C1 segment of cervical spinal cord (tissue), 14 donors: Measurements from ENCODE around the gene POTEG.
"Not testable (repeated sequence)": the region's sequence is repeated elsewhere in the genome, so short reads cannot be mapped to it uniquely, and the experiment has no call there.

ENCODE experiments used
- DNase-seq, 14 donors: peaks; one replicate each; lab custom pipeline; 2025; lab: John Stamatoyannopoulos, UW

Gene POTEG

DNA sequence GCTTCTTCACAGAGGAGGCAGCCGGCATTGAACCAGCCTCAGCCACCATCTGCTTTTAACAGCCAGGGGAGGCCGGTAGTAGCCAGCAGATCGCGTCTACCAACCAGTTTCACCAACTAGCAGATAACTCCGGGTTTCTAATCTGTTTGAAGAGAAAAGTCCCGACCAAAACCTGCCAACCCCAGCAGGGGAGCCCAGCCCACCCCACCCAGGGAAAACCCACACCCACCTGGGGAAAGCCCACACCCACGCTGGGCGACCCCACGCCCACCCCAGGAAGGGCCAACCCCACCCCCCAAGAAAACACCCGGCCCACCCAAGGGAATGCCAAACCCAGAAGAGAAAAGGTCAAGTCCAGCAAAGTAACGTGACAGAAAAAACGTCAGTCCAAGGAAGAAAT, at the start of gene POTEG:
Gene POTEG, minus strand, starts transcription at position 101 of the 400 bp plus-strand sequence. Its CDS starts 52 bp downstream, at position 49.
- DNase-seq, result not testable (repeated sequence)

DNA sequence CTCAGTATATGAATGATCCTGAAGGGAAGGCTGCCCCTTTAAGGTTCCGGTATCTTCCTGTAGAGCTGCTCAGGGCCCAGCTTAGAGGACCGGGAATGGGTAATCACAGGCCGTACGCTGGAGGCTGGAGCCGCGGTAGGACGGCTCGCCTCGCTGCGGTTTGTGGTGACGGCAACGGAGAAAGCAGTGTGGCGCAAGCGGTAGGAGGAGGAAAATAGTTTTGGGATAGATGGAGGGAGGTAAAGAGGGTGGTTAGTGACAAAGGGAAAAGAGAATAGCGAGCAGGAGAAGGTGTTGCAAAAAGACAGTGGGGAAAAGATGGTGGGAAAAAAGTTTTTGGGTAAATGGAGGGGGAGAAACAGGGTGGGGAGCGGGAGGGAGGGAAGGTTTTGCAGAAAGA, 48.0 kb upstream of the POTEG start:
- DNase-seq, result not testable (repeated sequence)

DNA sequence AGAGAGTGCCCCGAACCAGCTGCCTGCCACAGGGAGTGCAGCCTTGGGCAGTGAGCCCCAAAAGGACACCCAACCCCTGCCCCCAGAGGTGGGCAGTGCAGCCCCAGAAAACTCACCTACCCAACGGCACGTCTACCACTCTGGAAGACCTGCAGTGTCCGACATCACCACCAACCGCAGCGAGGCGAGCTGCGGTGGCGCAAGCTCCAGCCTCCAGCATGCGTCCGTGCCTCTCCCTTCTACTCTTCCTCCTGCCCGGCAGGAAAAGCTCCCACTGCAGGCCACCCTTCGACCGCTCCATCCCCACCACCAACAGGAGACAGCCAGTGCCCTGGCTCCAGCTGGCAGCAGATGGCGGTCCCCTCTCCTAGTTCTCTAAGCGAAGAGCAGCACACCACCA, 47.3 kb upstream of the POTEG start:
- not testable (repeated sequence) for DNase-seq

DNA sequence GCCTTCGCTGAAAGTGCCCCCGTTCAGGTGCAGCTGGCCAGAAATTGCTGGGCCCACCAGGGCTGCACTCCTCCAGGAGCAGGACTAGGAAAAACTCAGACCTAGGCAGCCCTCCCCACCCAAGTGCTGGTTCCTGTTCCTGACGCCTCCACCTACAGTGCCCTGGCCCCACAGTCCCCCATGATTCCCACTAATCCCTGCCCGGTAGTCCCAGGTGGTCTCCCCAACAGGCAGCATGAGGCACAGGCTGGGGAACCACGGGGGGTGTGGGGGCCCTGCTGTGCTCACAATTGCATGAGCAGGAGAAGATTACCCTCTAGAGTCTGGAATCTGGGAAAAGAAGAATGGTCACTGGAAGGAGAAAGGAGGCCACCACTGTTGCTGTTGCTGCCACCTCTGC, 46.4 kb upstream of the POTEG start:
- DNase-seq, result not testable (repeated sequence)

DNA sequence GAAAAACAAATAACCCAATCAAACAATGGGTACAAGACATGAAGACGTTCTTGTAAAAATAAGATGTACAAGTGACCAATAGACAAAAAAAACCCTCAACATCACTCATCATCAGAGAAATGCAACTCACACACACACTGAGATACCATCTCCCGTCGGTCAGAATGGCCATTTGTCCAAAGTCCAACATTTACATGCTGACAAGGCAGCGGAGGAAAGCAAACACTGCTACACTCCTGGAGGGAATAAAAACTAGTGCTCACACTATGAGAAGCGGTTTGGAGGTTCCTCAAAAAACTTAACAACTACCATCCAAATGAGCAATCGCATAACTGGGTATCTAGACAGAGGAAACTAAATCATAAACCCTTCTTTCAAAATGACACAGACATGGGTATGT, 11.6 kb upstream of the POTEG start:
- DNase-seq, result not testable (repeated sequence)

DNA sequence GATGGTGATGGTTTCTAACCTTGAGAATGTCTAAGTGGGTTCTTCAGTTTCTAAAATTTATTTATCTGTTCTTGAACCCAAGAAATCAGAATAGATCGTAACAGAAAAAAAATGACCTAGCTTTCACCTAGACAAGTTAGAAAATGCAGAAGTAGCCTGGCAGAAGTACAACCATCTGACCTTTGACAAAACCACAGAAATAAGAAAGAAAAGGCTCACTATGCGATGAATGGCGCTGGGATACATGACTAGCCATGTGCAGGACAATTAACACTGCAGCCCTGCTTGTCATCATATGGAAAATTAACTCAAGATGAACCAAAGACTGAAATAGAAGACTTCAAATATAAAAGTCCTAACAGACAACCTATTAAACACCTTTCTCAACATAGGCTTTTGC, 5.7 kb upstream of the POTEG start:
- not testable (repeated sequence) for DNase-seq

DNA sequence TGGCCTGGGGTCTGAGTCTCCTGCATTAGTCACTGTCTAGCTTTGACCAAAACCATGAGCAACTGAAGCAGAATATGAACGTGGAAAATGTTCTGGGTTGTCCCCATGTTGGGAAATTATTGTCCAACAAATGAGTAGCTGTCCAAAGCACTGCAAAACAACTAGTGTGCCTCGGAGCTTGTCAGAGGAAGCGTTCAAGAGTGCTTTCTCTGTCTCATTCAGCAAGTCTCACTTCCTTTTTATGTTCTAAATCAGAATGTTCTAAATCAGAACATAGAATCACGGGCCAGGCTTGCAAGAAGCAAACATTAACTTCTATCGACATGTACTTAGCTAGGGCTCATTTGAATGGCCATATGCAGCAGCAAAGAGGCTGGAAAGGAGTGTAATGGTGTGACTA, 5.1 kb upstream of the POTEG start:
- not testable (repeated sequence) for DNase-seq

DNA sequence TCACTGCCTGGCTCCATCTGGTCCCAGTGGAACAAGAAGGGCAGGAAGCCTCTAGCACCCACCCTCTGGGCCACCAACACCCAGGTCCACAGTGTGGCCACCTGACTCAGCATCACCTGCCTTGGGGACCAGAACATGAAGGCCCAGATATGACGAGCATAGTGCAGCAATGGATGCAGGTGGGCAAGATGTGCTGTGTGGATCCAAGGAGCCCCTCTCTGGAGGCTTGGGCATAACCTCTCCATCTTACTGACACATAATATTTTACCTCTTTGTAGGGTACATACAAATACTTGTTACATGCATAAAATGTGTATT, 2.9 kb upstream of the POTEG start:
- not testable (repeated sequence) for DNase-seq

DNA sequence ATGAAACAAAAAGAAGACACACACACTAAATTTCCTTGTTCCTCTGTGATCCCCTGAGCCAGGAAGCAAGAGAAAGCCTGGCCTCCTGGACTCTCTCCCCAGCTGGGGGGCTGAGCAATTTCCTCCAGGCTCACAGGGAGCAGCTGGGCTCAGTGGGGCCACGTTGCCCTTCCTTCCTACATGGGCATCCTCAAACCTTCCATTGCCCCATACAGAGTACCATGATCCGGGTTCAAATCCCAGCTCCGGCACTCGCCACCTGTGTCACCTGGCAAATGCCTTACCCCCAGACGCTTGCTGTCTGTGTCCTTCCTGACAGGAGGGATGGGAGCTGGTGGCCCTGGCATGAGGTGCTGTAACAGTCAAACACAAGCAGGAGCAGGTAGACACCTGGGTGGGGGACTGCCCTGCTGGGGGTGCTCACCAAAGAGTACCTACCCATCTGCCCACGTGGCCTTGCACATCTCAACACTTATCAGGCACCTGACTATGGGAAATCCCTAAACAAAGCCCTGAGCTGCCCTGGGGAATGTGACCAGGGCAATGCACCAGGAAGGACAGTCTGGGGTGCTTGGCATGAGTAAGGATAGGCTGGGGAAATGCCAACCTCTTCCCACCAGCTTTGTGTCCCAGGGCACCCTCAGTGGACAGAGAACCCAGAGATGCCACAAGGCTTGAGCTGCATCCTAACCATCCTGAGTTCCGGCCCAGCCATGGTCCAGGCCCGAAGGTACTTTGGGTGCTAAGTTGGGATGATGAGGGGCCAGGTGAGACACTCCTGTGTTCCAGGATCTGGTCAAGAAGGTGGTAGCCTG, 2.4 kb upstream of the POTEG start:
- DNase-seq, result not testable (repeated sequence)

DNA sequence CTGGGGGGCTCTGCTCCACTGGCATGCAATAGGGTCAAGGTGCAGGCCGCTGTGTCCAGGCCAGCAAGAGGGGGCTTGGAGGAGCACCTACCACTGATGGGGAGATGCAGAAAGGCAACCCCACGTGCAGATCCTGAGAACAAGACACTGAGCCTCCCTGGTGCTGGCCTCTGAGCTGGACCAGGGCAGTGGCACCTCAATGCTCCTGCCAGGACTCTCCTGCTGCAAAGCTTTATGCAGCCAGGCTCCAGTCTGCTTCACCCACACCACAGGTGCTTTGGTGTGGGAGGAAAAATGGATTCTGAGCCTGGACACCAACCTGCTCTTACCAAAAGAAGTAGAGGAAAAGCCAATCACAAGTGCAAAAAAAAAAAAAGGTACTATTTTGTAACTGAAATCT, 1.7 kb upstream of the POTEG start:
- DNase-seq, result not testable (repeated sequence)

DNA sequence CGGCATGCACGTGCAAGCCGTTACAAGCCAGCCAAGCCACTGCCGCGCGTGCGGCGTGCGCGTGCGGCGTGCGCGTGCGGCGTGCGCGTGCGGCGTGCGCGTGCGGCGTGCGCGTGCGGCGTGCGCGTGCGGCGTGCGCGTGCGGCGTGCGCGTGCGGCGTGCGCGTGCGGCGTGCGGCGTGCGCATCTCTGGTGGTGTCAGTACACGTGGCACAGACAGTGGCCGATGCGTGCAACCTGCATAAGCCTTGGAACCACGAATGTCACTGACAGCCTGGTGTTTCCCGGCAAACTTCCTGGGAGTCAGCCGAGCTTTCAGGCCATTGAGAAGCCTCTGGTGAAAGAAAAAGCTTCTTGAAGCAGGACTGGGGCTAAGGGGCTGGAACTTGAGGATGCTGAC, 750 bp upstream of the POTEG start:
- not testable (repeated sequence) for DNase-seq

DNA sequence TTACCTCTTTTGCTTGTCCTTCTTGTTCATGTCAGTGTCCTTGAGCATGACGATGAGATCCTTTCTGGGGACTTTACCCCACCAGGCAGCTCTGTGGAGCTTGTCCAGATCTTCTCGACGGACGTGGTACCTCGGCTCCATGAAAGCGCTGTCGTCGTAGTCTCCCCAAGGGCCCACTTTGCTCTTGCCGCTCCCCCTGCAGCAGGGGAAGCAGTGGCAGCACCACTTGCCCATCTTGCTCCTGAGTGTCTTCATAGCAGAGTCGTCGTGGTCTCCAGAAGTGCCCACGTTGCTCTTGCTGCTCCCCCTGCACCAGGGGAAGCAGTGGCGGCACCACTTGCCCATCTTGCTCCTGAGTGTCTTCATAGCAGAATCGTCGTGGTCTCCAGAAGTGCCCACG, 376 bp downstream of the POTEG start:
- not testable (repeated sequence) for DNase-seq

DNA sequence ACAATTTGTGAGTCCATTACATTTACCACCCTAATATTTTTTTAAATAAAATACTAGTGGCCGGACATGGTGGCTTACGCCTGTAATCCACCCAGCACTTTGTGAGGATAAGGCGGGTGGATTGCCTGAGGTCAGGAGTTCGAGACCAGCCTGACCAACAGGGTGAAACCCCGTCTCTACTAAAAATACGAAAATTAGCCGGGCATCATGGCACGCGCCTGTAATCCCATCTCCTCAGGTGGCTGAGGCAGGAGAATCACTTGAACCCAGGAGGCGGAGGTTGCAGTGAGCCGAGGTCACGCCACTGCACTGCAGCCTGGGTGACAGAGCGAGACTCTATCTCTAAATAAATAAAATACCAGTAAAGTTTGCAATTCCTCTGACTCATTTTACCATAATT, 25.6 kb downstream of the POTEG start:
- DNase-seq, result not testable (repeated sequence)

DNA sequence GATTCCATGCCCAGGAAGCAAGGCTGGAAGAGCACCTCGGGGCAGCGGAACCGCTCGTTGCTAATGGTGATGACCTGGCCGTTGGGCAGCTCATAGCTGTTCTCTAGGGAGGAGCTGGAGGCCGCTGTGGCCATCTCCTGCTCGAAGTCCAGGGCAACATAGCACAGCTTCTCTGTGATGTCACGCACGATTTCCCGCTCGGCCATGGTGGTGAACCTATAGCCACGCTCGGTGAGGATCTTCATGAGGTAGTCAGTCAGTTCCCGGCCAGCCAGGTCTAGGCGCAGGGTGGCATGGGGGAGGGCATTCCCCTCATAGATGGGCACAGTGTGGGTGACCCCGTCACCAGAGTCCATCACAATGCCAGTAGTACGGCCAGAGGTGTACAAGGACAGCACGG, 32.0 kb downstream of the POTEG start:
- DNase-seq, result not testable (repeated sequence)

DNA sequence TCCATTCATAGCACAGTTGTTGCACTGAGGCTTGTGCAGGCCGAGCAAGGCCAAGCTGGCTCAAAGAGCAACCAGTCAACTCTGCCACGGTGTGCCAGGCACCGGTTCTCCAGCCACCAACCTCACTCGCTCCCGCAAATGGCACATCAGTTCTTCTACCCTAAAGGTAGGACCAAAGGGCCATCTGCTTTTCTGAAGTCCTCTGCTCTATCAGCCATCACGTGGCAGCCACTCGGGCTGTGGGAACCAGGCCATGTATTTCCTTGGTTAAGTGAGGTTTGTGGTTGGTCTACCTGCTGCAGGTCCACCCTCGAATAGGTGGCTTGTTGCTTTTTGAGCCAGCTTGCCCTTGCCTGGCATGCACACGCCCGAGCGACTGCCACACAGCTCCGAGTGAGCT, 39.4 kb downstream of the POTEG start:
- DNase-seq, result not testable (repeated sequence)

DNA sequence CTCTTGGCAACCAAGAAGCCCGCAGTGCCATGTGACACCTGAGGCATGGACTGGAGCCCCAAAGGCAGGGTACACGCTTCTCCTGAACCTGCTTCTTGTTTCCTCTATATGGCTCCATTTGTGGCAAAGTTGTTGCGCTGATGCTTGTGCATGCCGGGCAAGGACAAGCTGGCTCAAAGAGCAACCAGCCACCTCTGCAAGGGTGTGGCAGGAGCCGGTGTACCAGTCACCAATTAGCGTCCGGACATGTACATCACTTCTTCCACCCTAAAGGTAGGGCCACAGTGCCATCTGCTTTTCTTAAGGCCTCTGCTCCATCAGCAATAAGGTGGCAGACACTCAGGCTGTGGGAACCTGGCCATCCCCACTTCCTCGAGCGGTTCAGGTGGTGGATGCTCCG, 43.9 kb downstream of the POTEG start:
- not testable (repeated sequence) for DNase-seq

DNA sequence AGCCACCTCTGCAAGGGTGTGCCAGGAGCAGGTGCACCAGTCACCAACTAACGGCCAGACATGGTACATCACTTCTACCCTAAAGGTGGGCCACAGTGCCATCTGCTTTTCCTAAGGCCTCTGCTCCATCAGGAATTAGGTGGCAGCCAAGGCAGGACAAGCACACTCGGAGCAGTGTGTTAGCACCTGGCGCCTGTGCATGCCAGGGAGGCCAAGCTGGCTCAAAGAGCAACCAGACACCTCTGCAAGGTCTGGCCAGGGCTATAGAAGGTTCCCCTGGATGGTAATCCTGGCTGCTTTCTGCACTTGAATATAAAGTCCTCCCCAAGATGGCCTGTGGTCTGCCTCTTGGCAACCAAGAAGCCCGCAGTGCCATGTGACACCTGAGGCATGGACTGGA, 45.4 kb downstream of the POTEG start:
- DNase-seq, result not testable (repeated sequence)

DNA sequence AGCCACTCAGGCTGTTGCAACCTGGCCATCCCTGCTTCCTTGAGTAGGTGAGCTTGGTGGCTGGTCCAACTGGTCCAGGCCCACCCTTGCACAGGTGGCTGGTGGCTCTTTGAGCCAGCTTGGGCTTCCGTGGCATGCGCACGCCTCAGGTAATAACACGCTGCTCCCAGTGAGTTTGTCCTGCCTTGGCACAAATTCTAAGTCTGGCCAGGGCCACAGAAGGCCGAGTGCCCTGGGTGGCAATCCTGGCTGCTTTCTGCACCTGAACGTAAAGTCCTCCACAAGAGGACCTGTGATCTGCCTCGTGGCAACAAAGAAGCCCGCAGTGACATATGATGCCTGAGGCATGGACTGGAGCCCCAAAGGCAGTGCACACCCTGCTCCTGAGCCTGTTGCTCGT, 47.1 kb downstream of the POTEG start:
- DNase-seq, result not testable (repeated sequence)

DNA sequence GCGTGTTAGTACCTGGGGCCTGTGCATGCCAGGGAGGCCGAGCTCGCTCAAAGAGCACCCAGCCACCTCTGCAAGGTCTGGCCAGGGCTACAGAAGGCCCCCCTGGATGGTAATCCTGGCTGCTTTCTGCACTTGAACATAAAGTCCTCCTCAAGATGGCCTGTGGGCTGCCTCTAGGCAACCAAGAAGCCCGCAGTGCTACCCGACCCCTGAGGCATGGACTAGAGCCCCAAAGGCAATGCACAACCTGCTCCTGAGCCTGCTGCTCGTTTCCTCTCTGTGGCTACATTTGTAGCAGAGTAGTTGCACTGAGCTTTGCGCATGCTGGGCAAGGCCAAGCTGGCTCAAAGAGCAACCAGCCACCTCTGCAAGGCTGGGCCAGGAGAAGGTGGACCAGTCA, 47.8 kb downstream of the POTEG start:
- DNase-seq, result not testable (repeated sequence)

DNA sequence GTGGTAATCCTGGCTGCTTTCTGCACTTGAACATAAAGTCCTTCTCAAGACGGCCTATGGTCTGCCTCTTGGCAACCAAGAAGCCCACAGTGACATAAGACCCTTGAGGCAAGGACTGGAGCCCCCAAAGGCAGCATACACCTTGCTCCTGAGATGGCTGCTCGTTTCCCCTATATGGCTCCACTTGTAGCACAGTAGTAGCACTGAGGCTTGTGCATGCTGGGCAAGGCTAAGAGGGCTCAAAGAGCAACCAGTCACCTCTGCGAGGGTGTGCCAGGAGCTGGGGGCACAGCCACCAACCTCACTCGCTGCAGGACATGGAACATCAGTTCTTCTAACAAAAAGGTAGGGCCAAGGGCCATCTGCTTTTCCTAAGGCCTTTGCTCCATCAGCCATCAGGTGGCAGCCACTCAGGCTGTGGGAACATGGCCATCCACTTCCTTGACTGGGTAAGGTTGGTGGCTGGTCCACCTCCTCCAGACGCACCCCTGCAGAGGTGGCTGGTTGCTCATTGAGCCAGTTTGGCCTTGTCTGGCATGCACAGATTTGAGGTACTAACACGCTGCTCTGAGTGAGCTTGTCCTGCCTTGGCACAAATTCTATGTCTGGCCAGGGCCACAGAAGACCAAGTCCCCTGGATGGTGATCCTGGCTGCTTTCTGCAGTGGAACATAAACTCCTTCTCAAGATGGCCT, 49.9 kb downstream of the POTEG start:
- not testable (repeated sequence) for DNase-seq

DNA sequence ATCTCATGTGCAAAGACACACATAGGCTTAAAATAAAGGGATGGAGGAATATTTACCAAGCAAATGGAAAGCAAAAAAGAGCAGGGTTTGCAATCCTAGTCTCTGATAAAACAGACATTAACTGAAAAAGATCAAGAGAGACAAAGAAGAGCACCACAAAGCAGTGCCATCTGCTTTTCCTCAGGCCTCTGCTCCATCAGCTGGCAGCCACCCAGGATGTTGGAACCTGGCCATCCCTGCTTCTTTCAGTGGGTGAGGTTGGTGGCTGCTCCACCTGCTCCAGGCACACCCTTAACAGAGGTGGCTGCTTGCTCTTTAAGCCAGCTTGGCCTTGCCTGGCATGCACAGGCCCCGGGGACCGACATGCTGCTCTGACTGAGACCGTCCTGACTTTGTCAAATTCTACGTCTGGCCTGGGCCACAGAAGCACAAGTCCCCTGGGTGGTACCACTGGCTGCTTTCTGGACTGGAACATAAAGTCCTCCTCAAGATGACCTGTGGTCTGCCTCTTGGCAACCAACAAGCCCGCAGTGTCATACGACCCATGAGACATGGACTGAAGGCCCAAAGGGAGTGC, 51.0 kb downstream of the POTEG start:
- DNase-seq, result not testable (repeated sequence)

DNA sequence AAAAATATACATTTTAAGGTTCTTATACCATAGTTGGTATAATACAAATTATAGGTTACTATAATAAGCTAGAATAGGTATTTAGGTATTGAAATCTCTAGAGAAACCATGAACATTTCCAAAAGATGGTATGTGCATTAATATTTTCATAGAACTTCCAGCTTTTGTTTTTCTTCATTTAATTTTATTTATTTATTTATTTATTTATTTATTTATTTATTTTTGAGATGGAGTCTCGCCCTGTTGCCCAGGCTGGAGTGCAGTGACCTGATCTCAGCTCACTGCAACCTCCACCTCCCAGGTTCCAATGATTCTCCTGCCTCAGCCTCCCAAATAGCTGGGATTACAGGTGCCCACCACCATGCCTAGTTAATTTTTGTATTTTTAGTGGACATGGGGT, 54.0 kb downstream of the POTEG start:
- DNase-seq, result not testable (repeated sequence)

DNA sequence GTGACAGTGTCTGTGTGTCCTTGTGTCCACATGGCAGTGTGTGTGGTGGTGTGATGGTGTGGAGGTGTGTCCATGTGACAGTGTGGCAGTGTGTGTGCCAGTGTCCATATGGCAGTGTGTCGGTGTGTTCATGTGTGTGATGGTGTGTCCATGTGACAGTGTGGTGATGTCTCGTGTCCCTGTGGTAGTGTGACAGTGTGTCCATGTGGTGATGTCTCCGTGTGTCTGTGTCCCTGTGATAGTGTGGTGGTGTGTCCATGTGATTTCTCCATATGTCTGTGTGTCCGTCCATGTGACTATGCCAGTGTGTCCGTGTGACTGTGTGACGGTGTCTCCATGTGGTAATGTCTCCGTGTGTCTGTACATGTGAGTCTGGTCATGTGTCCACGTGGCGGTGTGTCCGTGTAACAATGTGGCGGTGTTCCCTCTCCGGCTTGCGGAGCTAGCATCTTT, 59.7 kb downstream of the POTEG start:
- not testable (repeated sequence) for DNase-seq
